ENCODE results near the gene MACIR. TPM values are rescaled to one million over a fixed set of nuclear protein-coding genes. Genes with fewer than 3 reads are reported as not detected.

Gene MACIR
- total and polyA plus RNA-seq, 9 of the 15 experiments (the other 6 are each of a cell fraction or from before 2014, with no cell fraction given) = 1.4 to 11.6 (median 9.4) TPM

- peak; percentile 83 for TF ChIP-seq PKNOX1 (IDR thresholded peaks at IDR 0.05)
- TF ChIP-seq ARID1B (IDR thresholded peaks at IDR 0.05) = peak; percentile 44; the same call in 1 of the 2 replicates
- TF ChIP-seq ESRRA (IDR thresholded peaks at IDR 0.05; ENCODE audit: borderline replicate concordance, low read depth) = no peak
- TF ChIP-seq DPF2 (IDR thresholded peaks at IDR 0.05) = 0 out of 2 replicates have a peak, but pooled peaks have one; percentile 13
Measured at GRCh38 chr5:103264508-103264907, 5.9 kb downstream of the MACIR start (continued).

- no peak for FAIRE-seq
- no TSS peak for BruUV-seq (replicated peaks)
- Histone ChIP-seq H3K4me2 (ENCODE audit: insufficient read depth, low read length) (no peak overlapping the region), H2AFZ (ENCODE audit: low read depth, low read length) (no peak overlapping the region), H4K20me1 (replicated peaks; ENCODE audit: control insufficient read depth, insufficient read depth, low read length) (no peaks in the 10 kb centered on the region), H3K27me3 (ENCODE audit: control insufficient read depth in 2 of 2, insufficient read depth in 2 of 2, low read length in 2 of 2) (no peaks in the 10 kb centered on the region), H3K9me3 (replicated peaks; ENCODE audit: control insufficient read depth, insufficient read depth, low read depth, low read length) (no peaks in the 10 kb centered on the region), H3K9ac (ENCODE audit: insufficient read depth in 1 of 2, low read depth in 2 of 2, low read length in 2 of 2) (no peak overlapping the region), H3K36me3 (ENCODE audit: control insufficient read depth, insufficient read depth, low read length) (peaks cover 23% of the 10 kb centered on the region), H3K27ac (ENCODE audit: extremely low read depth, low read depth, low read length) (no peak overlapping the region), H3K79me2 (ENCODE audit: control insufficient read depth, insufficient read depth, low read length) (peaks cover 74% of the 10 kb centered on the region), H3K4me1 (replicated peaks in 1 of 2; ENCODE audit: control insufficient read depth in 2 of 2, insufficient read depth in 2 of 2, low read length in 2 of 2) (peaks cover 0 to 25% of the 10 kb centered on the region in 2 experiments; a peak in 3 of 5 replicates), H3K4me3 (no peak overlapping the region), H3K9me1 (ENCODE audit: control insufficient read depth, insufficient read depth, low read length) (no peaks in the 10 kb centered on the region)
- ATAC-seq = peak; percentile 62
- no peak for DNase-seq (ENCODE audit: extremely low read depth in 1 of 4, low spot score in 3 of 4)
- in situ Hi-C loops (cut with MboI) (no loop called here), intact Hi-C loops (cut with micrococcal nuclease) (no loop called here)
- ChIA-PET CTCF (ENCODE audit: low intra/inter-chr PET ratio) (no interaction called here), POLR2A (interaction anchor here (1.1 to 3.1 kb wide), 3 partner anchors 8 to 12 kb away, joined by 4 to 22 read pairs (median 6); partner anchors contain the start of gene MACIR)
- no peak for TF ChIP-seq SMARCA4 (IDR thresholded peaks at IDR 0.05)
- no peak for TF ChIP-seq HDAC8 (tag; IDR thresholded peaks at IDR 0.05)
- TF ChIP-seq BCLAF1 (IDR thresholded peaks at IDR 0.05; ENCODE audit: borderline replicate concordance in 1 of 2, control insufficient read depth in 1 of 2, low read depth in 2 of 2, low read length in 1 of 2) = no peak
- TF ChIP-seq SLC30A9 (CRISPR knock-in tag; IDR thresholded peaks at IDR 0.05) = no peak
- TF ChIP-seq MTA2 (IDR thresholded peaks at IDR 0.05; ENCODE audit: low read depth) = no peak
- no peak for TF ChIP-seq NEUROD1 (IDR thresholded peaks at IDR 0.05; ENCODE audit: borderline replicate concordance, low read depth, low read length, partially characterized antibody)
- TF ChIP-seq GABPA (tag; conservative IDR thresholded peaks at IDR 0.05; ENCODE audit: low read depth) = no peak
- no peak for TF ChIP-seq HOMEZ (CRISPR knock-in tag; IDR thresholded peaks at IDR 0.05)
- no peak for TF ChIP-seq KLF6 (CRISPR knock-in tag; IDR thresholded peaks at IDR 0.05; ENCODE audit: borderline replicate concordance)
Measured at GRCh38 chr5:103270581-103270980, 12.0 kb downstream of the MACIR start.
